Heart right ventricle (tissue), 16 donors: ENCODE measurements around the gene GALNT5. TPM values are rescaled to one million over a fixed set of nuclear protein-coding genes. Genes with fewer than 3 reads are reported as not detected.

Experiments used
- ATAC-seq, 8 donors: fragments of 200-7000 bp; cut with Tn5 transposase; one replicate each; pipeline ENCODE4 v1.9.1; 2020; ENCODE audit warnings: mild to moderate bottlenecking in 8 of 8, moderate library complexity in 8 of 8, moderate number of reproducible peaks in 1 of 8
- DNase-seq, 2 donors: peaks; one replicate each; pipeline ENCODE4 v3.0.0-alpha.2; 2020
- H3K27ac ChIP-seq, 10 donors: fragments of 200-600 bp; sonication (generic) in 2 of 10; one replicate each; pipeline versions ENCODE4 v1.5.0 to v1.8.0; 2020 to 2022; ENCODE audit warnings: mild to moderate bottlenecking in 3 of 10
- H3K27me3 ChIP-seq, 7 donors: fragments of 200-600 bp; one replicate each; pipeline ENCODE4 v1.8.0; 2021 to 2022; ENCODE audit warnings: mild to moderate bottlenecking in 2 of 7
- H3K36me3 ChIP-seq, 9 donors: fragments of 200-600 bp; sonication (generic) in 1 of 9; one replicate each; pipeline versions ENCODE4 v1.5.0 to v1.8.0; 2020 to 2022; ENCODE audit warnings: mild to moderate bottlenecking in 2 of 9
- H3K4me1 ChIP-seq, 9 donors: fragments of 200-600 bp; sonication (generic) in 1 of 9; one replicate each; pipeline versions ENCODE4 v1.5.0 to v1.8.0; 2020 to 2022; ENCODE audit warnings: mild to moderate bottlenecking in 4 of 9
- H3K4me3 ChIP-seq, 10 donors: fragments of 200-600 bp; sonication (generic) in 2 of 10; one replicate each; pipeline versions ENCODE4 v1.5.0 to v1.8.0; 2020 to 2022; ENCODE audit warnings: mild to moderate bottlenecking in 7 of 10, moderate library complexity in 2 of 10
- H3K9me3 ChIP-seq, 11 donors: fragments of 200-600 bp in 10 of 11; sonication (generic) in 2 of 11; one replicate each; pipeline versions ENCODE4 v1.5.0 to v1.8.0; 2013 to 2022; ENCODE audit warnings: mild to moderate bottlenecking in 2 of 11, control low read depth in 1 of 11, moderate library complexity in 1 of 11
- CTCF ChIP-seq, 9 donors: fragments of 200-600 bp; sonication (generic) in 2 of 9; IDR thresholded peaks; one replicate each; pipeline versions ENCODE4 v1.5.0 to v1.8.0; 2021 to 2022; ENCODE audit warnings: antibody characterized with exemption in 9 of 9, mild to moderate bottlenecking in 5 of 9, moderate library complexity in 1 of 9
- WGBS, 2 donors: extraction: QIAGEN DNeasy Blood & Tissue Kit; methylation state at CpG; one replicate each; pipeline ENCODE4 v1.1.7; 2013; ENCODE audit warnings: inconsistent platforms in 1 of 2; 5-methylcytosine and 5-hydroxymethylcytosine counted together
- intact Hi-C, 10 donors: fragments of 100-400 bp; cut with DNase I; formaldehyde crosslinking; loops; one replicate each; pipeline versions ENCODE4 v1.11.1 to v1.14.2; 2022
- polyA plus RNA-seq, 2 donors: library from polyadenylated mRNA; stranded (reverse); fragments of 200-250 nt; gene quantifications; one replicate each; pipeline ENCODE4 v1.2.3, GENCODE V29; 2013
- total RNA-seq, 10 donors: library from RNA; stranded (reverse); fragmentation: NEBNext Ultra II Directional in 3 of 10; extraction: Animal tissue kit (Norgen Biotek cat#: 25700) in 3 of 10; gene quantifications; one replicate each; pipeline versions ENCODE4 v1.2.1 to v1.2.4, GENCODE V29; 2021 to 2023
- donor health status: Arrhythmogenic right ventricular cardiomyopathy.
- donor health status: ischemic (EF 13 %, LVEDD 7.1; RV severe dilation, severe dysfunction).
- donor health status: healthy with polysubstance abuse.
- donor health status: DM: no; HTN: yes; CAD: no.
- donor health status: DM: no; HTN: no; CAD: no.
- donor health status: ischemic (EF 25% LVEDD 6.9; RV normal size, moderate dysfunction).
- donor health status: ischemic (EF 25% LVEDD 5.7; RV mildly dilated, moderate dysfunction).
- donor health status: healthy.
- donor health status: DM: yes; HTN: yes; CAD: no.
- donor health status: Ischemic cardiomyopathy.
- donor health status: ischemic (EF 35%, LVEDD 5.7; RV mildly dilated, moderate dysfunction).
- donor health status: nonischemic (EF 11% LVEDD 7.7; RV severe dilation, severe dysfunction).
- donor health status: DM: yes; HTN: yes; CAD: no.
- donor health status: PGD.
- donor health status: ischemic (EF 29% LVEDD 5.4; RV normal size, mild dysfunction).
- donor health status: nonischemic (EF 23%, LVEDD 6.1; RV moderate dilation, normal function).

GALNT5 gene
- total and polyA plus RNA-seq, 12 donors = 0.06 to 0.74 (median 0.23) TPM; not detected in 1

GRCh38 chr2:157315901-157316300, 58.4 kb downstream of the GALNT5 start:
- TF ChIP-seq CTCF (IDR thresholded peaks at IDR 0.05) = no peak
- H3K4me1 ChIP-seq = no peaks in the 10 kb centered on the region
- H3K9me3 ChIP-seq = no peaks in the 10 kb centered on the region
- DNase-seq (no peak), ATAC-seq (no peak)
- intact Hi-C loops = no loop called here
- no peak overlapping the region for H3K4me3 ChIP-seq
- 76 to 77% methylated on average over 4 of the region's 4 CpGs for WGBS, 2 donors
- no peaks in the 10 kb centered on the region for H3K36me3 ChIP-seq
- peaks cover 0 to 4% (median 2%) of the 10 kb centered on the region in 7 donors for H3K27me3 ChIP-seq
- H3K27ac ChIP-seq = no peak overlapping the region

- Histone ChIP-seq H3K9me3 (no peaks in the 10 kb centered on the region), H3K27me3 (peaks cover 0 to 6% (median 0%) of the 10 kb centered on the region in 7 donors), H3K4me1 (peaks cover 0 to 4% (median 0%) of the 10 kb centered on the region in 9 donors), H3K27ac (no peak overlapping the region), H3K4me3 (no peak overlapping the region), H3K36me3 (no peaks in the 10 kb centered on the region)
- ATAC-seq (no peak), DNase-seq (no peak)
- no peak for TF ChIP-seq CTCF (IDR thresholded peaks at IDR 0.05)
- 95 to 100% methylated on average over 2 of the region's 2 CpGs for WGBS, 2 donors
- intact Hi-C loops = no loop called here
These were observed 61.4 kb downstream of the GALNT5 start for GRCh38 chr2:157318884-157319283.

GRCh38 chr2:157319795-157320194, 62.3 kb downstream of the GALNT5 start:
- Histone ChIP-seq H3K4me1 (peaks cover 0 to 4% (median 0%) of the 10 kb centered on the region in 9 donors), H3K9me3 (no peaks in the 10 kb centered on the region), H3K27ac (no peak overlapping the region), H3K27me3 (peaks cover 0 to 6% (median 0%) of the 10 kb centered on the region in 7 donors), H3K36me3 (no peaks in the 10 kb centered on the region), H3K4me3 (no peak overlapping the region)
- DNase-seq = no peak
- intact Hi-C loops = loop anchor here in 7 of 10 donors (10.0 kb wide), 3 partner anchors 175 to 695 kb away; no protein-coding TSS in a partner anchor
- no peak for TF ChIP-seq CTCF (IDR thresholded peaks at IDR 0.05)
- 79 to 92% methylated on average over 2 of the region's 2 CpGs for WGBS, 2 donors
- ATAC-seq = no peak

GRCh38 chr2:157320409-157320808, 62.9 kb downstream of the GALNT5 start:
- Histone ChIP-seq H3K4me1 (peaks cover 0 to 4% (median 0%) of the 10 kb centered on the region in 9 donors), H3K27ac (no peak overlapping the region), H3K9me3 (no peaks in the 10 kb centered on the region), H3K4me3 (no peak overlapping the region), H3K27me3 (peaks cover 0 to 6% (median 0%) of the 10 kb centered on the region in 7 donors), H3K36me3 (no peaks in the 10 kb centered on the region)
- intact Hi-C loops = loop anchor here in 7 of 10 donors (10.0 kb wide), 3 partner anchors 174 to 694 kb away; no protein-coding TSS in a partner anchor
- no peak for ATAC-seq
- no peak for TF ChIP-seq CTCF (IDR thresholded peaks at IDR 0.05)
- DNase-seq = no peak
